Prostate gland (tissue), 2 donors: ENCODE results near the gene MYO1B. TPM values are rescaled to one million over a fixed set of nuclear protein-coding genes. Genes with fewer than 3 reads are reported as not detected.
"Not testable (repeated sequence)": the region's sequence is repeated elsewhere in the genome, so short reads cannot be mapped to it uniquely, and the experiment has no call there.

Experiments used
- DNase-seq: peaks from one replicate; pipeline ENCODE4 v3.0.0-alpha.2; 2019; ENCODE audit warnings: low spot score
- H3K27ac ChIP-seq, 2 donors: fragments of 200-600 bp; sonication (generic); 2 replicates each; pipeline ENCODE4 v1.5.1; 2017 to 2019
- H3K27me3 ChIP-seq: fragments of 200-600 bp; sonication (generic); replicated peaks from 2 replicates; pipeline ENCODE4 v1.5.1; 2019; ENCODE audit not compliant: insufficient read depth
- H3K36me3 ChIP-seq, 2 donors: fragments of 200-600 bp; sonication (generic); 1 replicate in 1 of 2; 2 replicates in 1 of 2; pipeline versions ENCODE4 v1.5.1 to v1.8.1; 2017 to 2019
- H3K4me1 ChIP-seq: fragments of 200-600 bp; sonication (generic); replicated peaks from 2 replicates; pipeline ENCODE4 v1.5.1; 2019
- H3K4me3 ChIP-seq, 2 donors: fragments of 200-600 bp; sonication (generic); 2 replicates each; pipeline ENCODE4 v1.5.1; 2017 to 2019
- H3K9me3 ChIP-seq: fragments of 200-600 bp; sonication (generic); 2 replicates; pipeline ENCODE4 v1.5.1; 2017
- CTCF ChIP-seq, 4 experiments: fragments of 200-600 bp in 2 of 4; fragments of 450-650 bp in 2 of 4; sonication (generic) in 2 of 4; IDR thresholded peaks; 1 replicate in 3 of 4; 2 replicates in 1 of 4; pipeline ENCODE4 v1.5.1; 2016 to 2019; ENCODE audit warnings: antibody characterized with exemption in 4 of 4, mild to moderate bottlenecking in 2 of 4, moderate library complexity in 2 of 4
- POLR2A ChIP-seq: fragments of 450-650 bp; IDR thresholded peaks from one replicate; pipeline ENCODE4 v1.6.1; 2016; ENCODE audit warnings: antibody characterized with exemption, mild to moderate bottlenecking
- POLR2AphosphoS5 ChIP-seq: sonication (generic); formaldehyde crosslinking; IDR thresholded peaks from one replicate; pipeline ENCODE4 v1.6.1; 2017; ENCODE audit warnings: antibody characterized with exemption
- WGBS: methylation state at CpG from one replicate; pipeline ENCODE4 v1.1.5; 2018; 5-methylcytosine and 5-hydroxymethylcytosine counted together
- intact Hi-C: fragments of 100-400 bp; cut with DNase I; formaldehyde crosslinking; loops from one replicate; pipeline ENCODE4 v1.14.2; 2022
- total RNA-seq, 2 donors: library from RNA; depleted of rRNA; stranded (reverse); fragments of >200 nt; gene quantifications; one replicate each; pipeline ENCODE4 v1.1.0, GENCODE V29; 2016

Gene MYO1B
- total RNA-seq, 2 donors from 2014 or later: 22.4 to 38.3 TPM

- H3K27ac ChIP-seq: no peak overlapping the region
- H3K9me3 ChIP-seq: no peaks in the 10 kb centered on the region
- no peak for TF ChIP-seq POLR2AphosphoS5
- no peak for TF ChIP-seq CTCF (IDR thresholded peaks at IDR 0.05)
- TF ChIP-seq POLR2A: no peak
- no peaks in the 10 kb centered on the region for H3K4me1 ChIP-seq
- no peak for DNase-seq
- no peaks in the 10 kb centered on the region for H3K27me3 ChIP-seq
- no peak overlapping the region for H3K4me3 ChIP-seq
- no peaks in the 10 kb centered on the region for H3K36me3 ChIP-seq
- intact Hi-C loops: no loop called here
- 62% methylated on average over 3 of the region's 3 CpGs for WGBS
These were observed 198.2 kb downstream of the MYO1B start for GRCh38 chr2:191443446-191443845.

GRCh38 chr2:191446910-191447309, 201.7 kb downstream of the MYO1B start:
- Histone ChIP-seq H3K36me3 (no peaks in the 10 kb centered on the region), H3K9me3 (no peaks in the 10 kb centered on the region), H3K27me3 (no peaks in the 10 kb centered on the region), H3K4me3 (no peak overlapping the region), H3K27ac (no peak overlapping the region), H3K4me1 (no peaks in the 10 kb centered on the region)
- no peak for DNase-seq
- TF ChIP-seq CTCF (IDR thresholded peaks at IDR 0.05) (no peak), POLR2AphosphoS5 (no peak), POLR2A (no peak)
- intact Hi-C loops: no loop called here
- WGBS: 24% methylated on average over 2 of the region's 2 CpGs

DNA sequence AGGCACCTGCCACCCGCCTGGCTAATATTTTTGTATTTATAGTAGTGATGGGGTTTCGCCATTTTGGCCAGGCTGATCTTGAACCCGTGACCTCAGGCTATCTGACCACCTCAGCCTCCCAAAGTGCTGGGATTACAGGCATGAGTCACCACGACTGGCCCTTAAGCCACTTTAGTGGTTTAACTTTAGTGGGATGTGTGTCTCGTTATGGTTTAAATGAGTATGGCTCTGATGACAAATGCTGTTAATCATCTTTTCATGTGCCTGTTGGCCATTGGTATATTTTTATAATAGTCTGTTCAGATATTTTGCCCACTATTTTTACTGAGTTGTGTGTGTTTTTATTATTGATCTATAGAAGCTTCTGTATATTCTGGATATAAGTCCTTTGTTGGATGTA, 205.9 kb downstream of the MYO1B start:
- intact Hi-C loops: no loop called here
- Histone ChIP-seq H3K4me3 (no peak overlapping the region), H3K4me1 (no peaks in the 10 kb centered on the region), H3K27me3 (no peaks in the 10 kb centered on the region), H3K9me3 (no peaks in the 10 kb centered on the region), H3K36me3 (no peaks in the 10 kb centered on the region), H3K27ac (no peak overlapping the region)
- no peak for DNase-seq
- TF ChIP-seq POLR2A (no peak), POLR2AphosphoS5 (no peak), CTCF (IDR thresholded peaks at IDR 0.05) (no peak)
- WGBS: 93% methylated on average over 5 of the region's 5 CpGs

GRCh38 chr2:191452065-191452464, 206.9 kb downstream of the MYO1B start:
- no peaks in the 10 kb centered on the region for H3K36me3 ChIP-seq
- H3K9me3 ChIP-seq: no peaks in the 10 kb centered on the region
- no peak for DNase-seq
- H3K27me3 ChIP-seq: no peaks in the 10 kb centered on the region
- H3K4me3 ChIP-seq: no peak overlapping the region
- no peak overlapping the region for H3K27ac ChIP-seq
- WGBS: 67% methylated on average over 3 of the region's 3 CpGs
- intact Hi-C loops: no loop called here
- TF ChIP-seq POLR2A (no peak), CTCF (IDR thresholded peaks at IDR 0.05) (no peak), POLR2AphosphoS5 (no peak)
- H3K4me1 ChIP-seq: no peaks in the 10 kb centered on the region

DNA sequence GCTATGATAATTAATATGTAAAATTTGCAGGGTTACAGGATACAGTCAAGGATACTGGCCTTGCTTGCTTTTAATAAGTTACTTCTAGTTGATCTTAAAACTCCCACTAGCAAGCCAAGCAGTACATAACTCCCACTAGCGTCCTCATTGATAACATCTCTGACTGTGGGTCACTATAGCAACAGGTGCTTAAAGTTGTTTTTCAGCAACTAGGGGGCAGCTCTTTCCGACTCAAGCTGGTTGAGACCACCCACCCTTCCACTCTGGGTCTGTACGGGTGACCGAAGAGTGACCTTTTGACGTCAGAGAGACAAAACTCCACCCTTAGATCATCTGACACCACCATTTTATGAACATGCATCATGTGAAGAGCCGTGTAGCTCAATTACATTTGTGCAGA, 208.6 kb downstream of the MYO1B start:
- intact Hi-C loops: no loop called here
- H3K27ac ChIP-seq: no peak overlapping the region
- TF ChIP-seq POLR2A (no peak), POLR2AphosphoS5 (no peak), CTCF (IDR thresholded peaks at IDR 0.05) (no peak)
- no peaks in the 10 kb centered on the region for H3K27me3 ChIP-seq
- no peak overlapping the region for H3K4me3 ChIP-seq
- DNase-seq: no peak
- H3K36me3 ChIP-seq: no peaks in the 10 kb centered on the region
- no peaks in the 10 kb centered on the region for H3K4me1 ChIP-seq
- H3K9me3 ChIP-seq: no peaks in the 10 kb centered on the region
- 70% methylated on average over 6 of the region's 6 CpGs for WGBS

DNA sequence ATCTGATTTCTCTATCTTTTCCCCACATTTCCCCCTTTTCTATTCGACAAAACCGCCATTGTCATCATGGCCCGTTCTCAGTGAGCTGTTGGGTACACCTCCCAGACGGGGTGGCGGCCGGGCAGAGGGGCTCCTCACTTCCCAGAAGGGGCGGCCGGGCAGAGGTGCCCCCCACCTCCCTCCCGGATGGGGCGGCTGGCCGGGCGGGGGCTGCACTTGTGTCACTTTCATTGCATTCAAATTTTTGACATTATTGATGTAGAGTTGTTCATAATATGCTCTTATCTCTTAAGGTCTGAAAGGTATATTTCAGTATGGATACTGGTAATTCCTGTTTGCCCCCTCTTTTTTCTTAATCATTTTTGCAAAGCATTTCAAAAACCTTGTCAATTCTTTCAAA, 211.3 kb downstream of the MYO1B start:
- H3K9me3 ChIP-seq, H3K36me3 ChIP-seq, H3K27me3 ChIP-seq, H3K27ac ChIP-seq, H3K4me3 ChIP-seq, intact Hi-C loops, DNase-seq, H3K4me1 ChIP-seq: not testable (repeated sequence)
- 87% methylated on average over 9 of the region's 12 CpGs for WGBS
